HCT116 (cell line): ENCODE measurements around the gene ST3GAL6. TPM values are rescaled to one million over a fixed set of nuclear protein-coding genes. Genes with fewer than 3 reads are reported as not detected.

Experiments
- ATAC-seq: fragments of 200-7000 bp; cut with Tn5 transposase; 2 replicates; pipeline ENCODE4 v1.9.1; 2020; ENCODE audit warnings: mild to moderate bottlenecking, moderate library complexity
- BruUV-seq: library from RNA; stranded (reverse); fragments of 400-500 nt; replicated peaks from 2 replicates; lab custom pipeline; 2021; lab: Mats Ljungman, UMichigan
- CTCF ChIA-PET: fragments of 300-600 bp; sonication (Branson Sonifier 250); formaldehyde crosslinking; loops from one replicate; lab custom pipeline; 2021; ENCODE audit warnings: antibody characterized with exemption; lab: Charles Lee
- POLR2A ChIA-PET: fragments of 300-600, 350-600 bp; sonication (Branson Sonifier 250); formaldehyde crosslinking; loops from one replicate; lab custom pipeline; 2021; ENCODE audit warnings: antibody characterized with exemption; lab: Charles Lee
- RAD21 ChIA-PET, 2 experiments: fragments of 300-600 bp; sonication (Branson Sonifier 250); formaldehyde crosslinking; loops; one replicate each; lab custom pipeline; 2023; ENCODE audit warnings: low total read pairs in 2 of 2; ENCODE audit not compliant: uncharacterized antibody in 2 of 2, unreplicated experiment in 2 of 2, low non-redundant PET in 1 of 2; lab: Charles Lee
- DNase-seq: peaks from one replicate; pipeline ENCODE4 v3.0.0-alpha.2; 2010; ENCODE audit warnings: low read depth, low spot score
- H2AFZ ChIP-seq: fragments of 200-600 bp; shearing (Covaris generic), sonication (generic); 2 replicates; pipeline ENCODE4 v1.6.1; 2017; ENCODE audit warnings: low read depth, mixed run types, mixed read lengths, antibody characterized with exemption, low read length; ENCODE audit not compliant: poor library complexity, severe bottlenecking
- H3K27ac ChIP-seq: 2 replicates; pipeline ENCODE4 v1.5.1; 2012; ENCODE audit warnings: low read depth, low read length
- H3K27me3 ChIP-seq: fragments of 200-600 bp; sonication (generic); 2 replicates; pipeline ENCODE4 v1.6.1; 2016; ENCODE audit warnings: mixed run types, low read length, mixed read lengths; ENCODE audit not compliant: insufficient read depth
- H3K36me3 ChIP-seq, 2 experiments: fragments of 200-500 bp in 1 of 2; fragments of 200-600 bp in 1 of 2; sonication (Bioruptor generic) in 1 of 2; sonication (generic) in 1 of 2; 2 replicates each; pipeline versions ENCODE4 v1.5.1 to v1.6.1; 2014 to 2016; ENCODE audit warnings: low read length in 2 of 2, inconsistent platforms in 1 of 2, mixed read lengths in 1 of 2, mixed run types in 1 of 2; ENCODE audit not compliant: insufficient read depth in 2 of 2, control insufficient read depth in 1 of 2
- H3K4me1 ChIP-seq, 2 experiments: fragments of 200-600 bp in 1 of 2; sonication (generic) in 1 of 2; 2 replicates each; pipeline versions ENCODE4 v1.5.1 to v1.6.1; 2012 to 2017; ENCODE audit warnings: low read length in 2 of 2, inconsistent platforms in 1 of 2, mild to moderate bottlenecking in 1 of 2, mixed read lengths in 1 of 2, mixed run types in 1 of 2, moderate library complexity in 1 of 2; ENCODE audit not compliant: insufficient read depth in 2 of 2, control insufficient read depth in 1 of 2
- H3K4me2 ChIP-seq: fragments of 200-600 bp; sonication (generic); 2 replicates; pipeline ENCODE4 v1.6.1; 2017; ENCODE audit warnings: mixed run types, low read length, mixed read lengths
- H3K4me3 ChIP-seq, 2 experiments: fragments of 200-600 bp in 1 of 2; sonication (generic) in 1 of 2; replicated peaks in 1 of 2; 2 replicates each; pipeline ENCODE4 v1.5.1; 2011 to 2016; ENCODE audit warnings: low read length in 2 of 2, control low read depth in 1 of 2, low read depth in 1 of 2, mild to moderate bottlenecking in 1 of 2, mixed read lengths in 1 of 2, mixed run types in 1 of 2
- H3K79me2 ChIP-seq: fragments of 200-600 bp; sonication (generic); 2 replicates; pipeline ENCODE4 v1.6.1; 2017; ENCODE audit warnings: mild to moderate bottlenecking, mixed run types, low read length, moderate library complexity, mixed read lengths; ENCODE audit not compliant: insufficient read depth
- H3K9ac ChIP-seq: fragments of 200-600 bp; sonication (generic); 2 replicates; pipeline ENCODE4 v1.6.1; 2016; ENCODE audit warnings: low read length, mixed read lengths
- H3K9me2 ChIP-seq: fragments of 200-600 bp; sonication (generic), shearing (Covaris generic); 2 replicates; pipeline ENCODE4 v1.6.1; 2017; ENCODE audit warnings: mixed run types, mild to moderate bottlenecking, moderate library complexity; ENCODE audit not compliant: insufficient read depth
- H3K9me3 ChIP-seq, 2 experiments: fragments of 200-500 bp in 1 of 2; fragments of 200-600 bp in 1 of 2; sonication (Bioruptor generic) in 1 of 2; sonication (generic) in 1 of 2; 2 replicates each; pipeline ENCODE4 v1.6.1; 2014 to 2017; ENCODE audit warnings: low read length in 2 of 2, mixed read lengths in 2 of 2, inconsistent platforms in 1 of 2, low read depth in 1 of 2, mild to moderate bottlenecking in 1 of 2, mixed run types in 1 of 2, moderate library complexity in 1 of 2; ENCODE audit not compliant: control insufficient read depth in 1 of 2, insufficient read depth in 1 of 2
- H4K20me1 ChIP-seq: fragments of 200-600 bp; sonication (generic), shearing (Covaris generic); 2 replicates; pipeline ENCODE4 v1.6.1; 2017; ENCODE audit warnings: mixed run types, mild to moderate bottlenecking, moderate library complexity; ENCODE audit not compliant: insufficient read depth
- ATF3 ChIP-seq: IDR thresholded peaks from 2 replicates; pipeline ENCODE4 v1.6.1; 2012
- CBX3 ChIP-seq: IDR thresholded peaks from 2 replicates; pipeline ENCODE4 v1.6.1; 2012; ENCODE audit warnings: low read depth
- CEBPB ChIP-seq: IDR thresholded peaks from 2 replicates; pipeline ENCODE4 v1.6.1; 2012; ENCODE audit warnings: low read depth
- EGR1 ChIP-seq: IDR thresholded peaks from 2 replicates; pipeline ENCODE4 v1.6.1; 2012; ENCODE audit warnings: low read depth
- ELF1 ChIP-seq: IDR thresholded peaks from 2 replicates; pipeline ENCODE4 v1.6.1; 2012; ENCODE audit warnings: low read depth, borderline replicate concordance
- EZH2 ChIP-seq: fragments of 200-600 bp; sonication (generic); IDR thresholded peaks from 2 replicates; pipeline ENCODE4 v1.6.1; 2017; ENCODE audit warnings: antibody characterized with exemption, mixed run types
- POLR2AphosphoS5 ChIP-seq: IDR thresholded peaks from 2 replicates; pipeline ENCODE4 v1.6.1; 2011; ENCODE audit warnings: mild to moderate bottlenecking, low read depth, low read length, moderate library complexity
- RAD21 ChIP-seq: IDR thresholded peaks from 2 replicates; pipeline ENCODE4 v1.6.1; 2012; ENCODE audit warnings: low read depth, mild to moderate bottlenecking
- REST ChIP-seq: IDR thresholded peaks from 2 replicates; pipeline ENCODE4 v1.6.1; 2012; ENCODE audit warnings: low read depth
- SIN3A ChIP-seq: IDR thresholded peaks from 2 replicates; pipeline ENCODE4 v1.6.1; 2012; ENCODE audit warnings: low read depth
- SRF ChIP-seq: IDR thresholded peaks from 2 replicates; pipeline ENCODE4 v1.6.1; 2012; ENCODE audit warnings: low read depth
- TCF7L2 ChIP-seq: IDR thresholded peaks from 2 replicates; pipeline ENCODE4 v1.7.0; 2011; ENCODE audit warnings: borderline replicate concordance, inconsistent platforms; ENCODE audit not compliant: insufficient read depth, insufficient read length; ENCODE audit errors: extremely low read depth
- YY1 ChIP-seq: IDR thresholded peaks from 2 replicates; pipeline ENCODE4 v1.6.1; 2011; ENCODE audit warnings: low read length, low read depth, moderate library complexity, mild to moderate bottlenecking; ENCODE audit not compliant: insufficient replicate concordance; ENCODE audit errors: extremely low read depth
- ZFX ChIP-seq: fragments of 450-650 bp; IDR thresholded peaks from 2 replicates; pipeline ENCODE4 v1.6.1; 2017
- ZNF274 ChIP-seq: fragments of 200-500 bp; sonication (Bioruptor generic); IDR thresholded peaks from 2 replicates; pipeline ENCODE4 v1.6.1; 2014; ENCODE audit warnings: mild to moderate bottlenecking, low read depth, low read length, inconsistent platforms
- intact Hi-C: fragments of 100-400 bp; cut with micrococcal nuclease; formaldehyde crosslinking; loops from 2 replicates; pipeline ENCODE4 v1.10.0; 2022
- total RNA-seq: library from RNA; stranded (reverse); gene quantifications from one replicate; pipeline ENCODE4 v1.2.1, GENCODE V29; 2021; ENCODE audit not compliant: unreplicated experiment
- TF ChIP-seq, protein P1 (sequence below): IDR thresholded peaks from 2 replicates; pipeline ENCODE4 v1.6.1; 2012

Gene ST3GAL6
- total RNA-seq, 1 experiment from 2014 or later = 10.6 TPM

GRCh38 chr3:98730338-98730737 lies 32.8 kb upstream of the ST3GAL6 start:
- TF ChIP-seq REST (no peak), POLR2AphosphoS5 (no peak), RAD21 (no peak), YY1 (no peak), EGR1 (no peak), ELF1 (no peak), ATF3 (no peak), TCF7L2 (no peak), CEBPB (no peak), CBX3 (no peak), EZH2 (no peak), ZNF274 (no peak), ZFX (no peak), SRF (no peak), SIN3A (no peak)
- TF ChIP-seq, protein P1, sequence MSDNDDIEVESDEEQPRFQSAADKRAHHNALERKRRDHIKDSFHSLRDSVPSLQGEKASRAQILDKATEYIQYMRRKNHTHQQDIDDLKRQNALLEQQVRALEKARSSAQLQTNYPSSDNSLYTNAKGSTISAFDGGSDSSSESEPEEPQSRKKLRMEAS = no peak
- Histone ChIP-seq H3K4me2 (no peak overlapping the region), H3K9me2 (no peaks in the 10 kb centered on the region), H3K27ac (no peak overlapping the region), H3K27me3 (no peaks in the 10 kb centered on the region), H3K4me1 (peaks cover 8 to 18% of the 10 kb centered on the region in 2 experiments), H2AFZ (no peak overlapping the region), H3K9ac (no peak overlapping the region), H3K9me3 (no peaks in the 10 kb centered on the region), H3K79me2 (peaks cover 14% of the 10 kb centered on the region; the same call in 1 of the 2 replicates), H3K36me3 (no peaks in the 10 kb centered on the region), H3K4me3 (no peak overlapping the region), H4K20me1 (no peaks in the 10 kb centered on the region)
- RAD21 ChIA-PET = no interaction called here
- DNase-seq (no peak), ATAC-seq (no peak)
- intact Hi-C loops = no loop called here
- CTCF ChIA-PET = no interaction called here
- POLR2A ChIA-PET = interaction anchor here (3.0 kb wide), 1 partner anchor 11 kb away, joined by 16 read pairs; no protein-coding TSS in a partner anchor
- no TSS peak for BruUV-seq
